Suppressor macrophage treated with lipopolysaccharide for 1 hour (primary cell): ENCODE measurements around the gene DYDC1.
A peak's percentile ranks its signal among the peaks of the same experiment; 100 is the strongest.
"Not testable (repeated sequence)": the region's sequence is repeated elsewhere in the genome, so short reads cannot be mapped to it uniquely, and the experiment has no call there.

Experiments
- DNase-seq, 3 donors: peaks; one replicate each; pipeline ENCODE4 v3.0.0-alpha.2; 2020 to 2022

Gene DYDC1

GRCh38 chr10:80333983-80334382 lies 22.6 kb downstream of the DYDC1 start:
- no peak for DNase-seq

- DNase-seq: no peak
These were observed 31.6 kb downstream of the DYDC1 start for GRCh38 chr10:80324891-80325364.

DNA sequence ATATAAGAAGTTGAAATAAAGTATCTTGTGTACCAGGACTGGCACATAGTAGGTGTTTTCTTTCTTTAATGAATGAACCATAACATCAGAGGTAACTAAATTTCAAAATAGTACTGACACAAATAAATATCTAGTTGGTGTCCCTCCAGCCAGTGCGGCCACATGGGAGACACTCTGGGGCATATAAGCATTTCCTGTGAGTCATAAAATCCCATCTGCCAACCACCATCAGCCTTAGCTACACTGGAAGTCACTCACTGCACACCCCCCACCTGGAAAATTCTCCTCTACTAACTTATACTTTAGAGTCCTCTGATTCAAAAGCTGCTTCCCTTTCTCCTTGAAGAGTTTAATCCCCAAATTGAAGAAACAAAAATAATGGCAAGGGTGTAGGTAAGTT lies 32.5 kb downstream of the DYDC1 start:
- peak in 1 of 3 donors; percentile 12 for DNase-seq

DNA sequence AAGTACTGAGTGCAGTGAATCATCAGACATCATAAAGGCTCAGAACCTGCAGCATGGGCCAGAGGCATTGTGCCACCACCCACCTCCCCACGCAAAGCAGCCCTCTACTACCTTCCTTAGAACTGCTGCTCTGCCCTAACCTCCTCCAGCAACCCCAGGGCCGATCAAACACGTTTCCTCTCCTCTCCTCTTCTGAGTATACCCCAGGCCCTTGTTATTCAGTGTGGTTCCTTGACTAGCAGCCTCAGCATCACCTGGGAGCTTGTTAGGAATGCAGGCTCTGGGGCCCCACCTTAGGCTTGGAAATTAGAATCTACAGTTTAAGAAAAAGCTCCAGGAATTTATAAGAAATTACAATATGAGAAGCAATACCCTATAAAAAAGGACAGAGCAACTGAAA lies 33.2 kb downstream of the DYDC1 start:
- DNase-seq: no peak

DNA sequence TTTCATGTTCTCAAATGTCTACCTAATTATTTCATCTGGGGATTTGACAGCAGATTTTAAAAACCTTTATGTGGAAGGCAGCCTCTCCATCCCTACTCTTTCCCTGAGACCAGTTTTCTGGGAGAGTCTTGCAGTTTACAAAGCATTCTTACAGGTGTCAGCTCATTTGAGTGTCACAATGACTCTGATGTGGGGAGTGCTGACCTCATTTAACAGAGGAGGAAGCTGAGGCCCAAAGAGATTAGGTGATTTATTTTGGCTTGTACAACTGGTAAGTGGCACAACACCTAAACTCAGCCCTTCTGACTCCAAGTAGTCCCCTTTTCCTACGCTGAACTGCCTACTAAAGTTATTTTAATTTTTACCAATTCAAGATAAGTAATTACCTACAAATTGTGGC lies 33.8 kb downstream of the DYDC1 start:
- no peak for DNase-seq

DNA sequence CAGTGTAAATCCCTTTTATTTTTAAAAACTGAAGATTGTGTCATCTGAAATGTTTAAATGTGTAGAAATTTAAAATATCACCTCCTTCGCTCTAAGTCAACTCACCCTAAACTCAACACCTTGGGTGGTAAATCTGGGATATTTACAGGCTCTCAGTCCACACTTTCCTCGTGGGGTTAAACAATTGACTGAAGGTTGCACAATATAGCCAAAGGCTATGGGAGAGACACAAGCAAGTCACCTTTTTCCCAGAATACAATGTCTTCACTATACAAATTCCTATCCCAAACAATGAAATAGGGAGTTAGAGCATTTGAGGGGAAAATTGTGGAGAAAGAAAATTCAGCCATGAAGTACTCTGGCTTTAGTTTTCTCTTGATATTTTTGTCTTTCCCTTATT lies 34.4 kb downstream of the DYDC1 start:
- DNase-seq: no peak

DNA sequence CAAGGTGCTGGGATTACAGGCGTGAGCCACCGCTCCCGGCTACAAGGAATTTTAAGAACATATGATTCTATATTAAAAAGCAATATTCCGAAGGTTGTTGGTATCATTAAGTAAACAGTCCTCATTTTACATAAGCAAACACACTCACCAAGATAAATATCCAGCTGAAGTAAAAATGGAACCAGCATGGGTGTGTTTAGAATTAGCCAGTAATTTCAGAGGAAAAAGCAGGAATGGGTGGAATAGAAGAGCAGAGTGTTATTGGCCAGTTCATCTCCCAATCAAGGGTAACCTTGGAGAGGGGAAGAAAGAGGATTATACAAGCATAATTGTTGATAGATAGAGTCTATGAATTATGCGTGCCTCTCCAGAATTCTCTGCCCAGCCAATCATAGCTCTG lies 35.4 kb downstream of the DYDC1 start:
- DNase-seq: no peak

DNA sequence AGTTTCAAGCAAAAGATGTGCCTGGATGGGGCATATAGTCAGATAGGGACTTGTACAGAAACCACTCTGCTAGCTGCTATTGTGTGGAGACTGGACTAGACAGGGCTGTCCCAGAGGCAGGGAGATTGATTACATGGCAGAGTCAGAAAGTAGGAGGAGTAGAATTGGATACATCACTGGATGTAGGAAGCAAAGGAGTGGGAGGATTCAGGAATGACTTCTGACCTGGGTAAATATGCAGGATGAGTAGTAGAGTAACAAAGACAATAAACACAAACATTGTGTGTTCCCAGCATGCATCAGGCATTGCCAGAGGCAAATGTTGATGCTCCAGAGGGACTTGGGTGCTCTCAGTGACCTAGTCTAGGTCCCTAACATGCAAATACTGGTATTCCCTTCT lies 36.2 kb downstream of the DYDC1 start:
- DNase-seq: no peak

GRCh38 chr10:80319725-80320290 lies 36.7 kb downstream of the DYDC1 start:
- DNase-seq: no peak

DNA sequence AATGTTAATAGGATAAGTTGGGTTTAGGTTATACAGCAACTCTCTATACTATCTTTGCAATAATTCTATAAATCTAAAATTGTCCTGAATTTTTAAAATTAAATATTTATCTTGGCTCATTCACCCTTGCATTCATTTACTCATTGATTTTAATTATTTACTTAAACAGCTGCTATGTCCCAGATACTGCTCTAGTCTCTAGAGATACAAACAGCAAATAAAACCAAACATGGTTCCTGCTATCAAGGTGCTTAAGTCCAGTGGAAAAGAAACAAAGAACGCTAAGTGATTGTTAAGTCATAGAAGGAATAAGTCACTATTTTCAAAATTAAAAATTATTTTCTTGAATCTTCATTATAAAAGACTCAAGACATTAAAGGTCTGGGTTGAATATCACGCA lies 37.2 kb downstream of the DYDC1 start:
- DNase-seq: no peak

DNA sequence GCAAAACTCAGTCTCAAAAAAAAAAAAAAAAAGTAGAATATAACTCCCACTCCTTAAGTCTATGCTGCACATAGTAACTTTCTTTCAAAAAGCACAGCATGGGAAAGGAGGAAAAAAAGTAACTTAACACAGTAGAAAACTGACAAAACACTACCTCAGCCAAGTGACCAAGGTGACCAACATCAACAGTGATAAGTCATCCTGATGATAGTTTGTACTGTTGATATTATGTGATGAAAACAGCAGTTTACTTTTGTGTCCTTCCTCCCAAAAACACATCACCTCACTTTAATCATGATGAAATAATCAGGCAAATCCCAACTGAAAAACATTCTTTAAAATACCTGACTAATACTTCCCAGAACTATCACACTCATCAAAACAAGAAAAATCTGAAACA lies 37.8 kb downstream of the DYDC1 start:
- DNase-seq: no peak

DNA sequence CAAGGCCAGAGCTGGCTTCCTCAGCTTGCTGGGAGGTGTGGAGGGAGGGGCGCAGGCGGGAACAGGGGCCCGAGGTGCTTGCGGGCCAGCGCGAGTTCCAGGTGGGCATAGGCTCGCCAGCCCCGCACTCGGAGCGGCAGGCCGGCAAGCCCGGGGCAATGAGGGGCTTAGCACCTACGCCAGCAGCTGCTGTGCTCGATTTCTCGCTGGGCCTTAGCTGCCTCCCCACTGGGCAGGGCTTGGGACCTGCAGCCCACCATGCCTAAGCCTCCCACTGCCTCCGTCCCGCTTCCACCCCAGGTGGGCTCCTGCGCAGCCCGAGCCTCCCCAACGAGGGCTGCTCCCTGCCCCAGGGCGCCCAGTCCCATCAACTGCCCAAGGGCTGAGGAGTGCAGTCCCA lies 41.2 kb downstream of the DYDC1 start:
- DNase-seq: no peak

- DNase-seq: no peak
These were observed 43.0 kb downstream of the DYDC1 start for GRCh38 chr10:80313523-80313922.

DNA sequence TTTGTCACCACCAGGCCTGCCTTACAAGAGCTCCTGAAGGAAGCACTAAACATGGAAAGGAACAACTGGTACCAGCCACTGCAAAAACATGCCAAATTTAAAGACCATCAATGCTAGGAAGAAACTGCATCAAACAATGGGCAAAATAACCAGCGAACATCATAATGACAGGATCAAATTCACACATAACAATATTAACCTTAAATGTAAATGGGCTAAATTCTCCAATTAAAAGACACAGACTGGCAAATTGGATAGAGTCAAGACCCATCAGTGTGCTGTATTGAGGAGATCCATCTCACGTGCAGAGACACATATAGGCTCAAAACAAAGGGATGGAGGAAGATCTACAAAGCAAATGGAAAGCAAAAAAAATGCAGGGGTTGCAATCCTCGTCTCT lies 50.6 kb downstream of the DYDC1 start:
- not testable (repeated sequence) for DNase-seq

- no peak for DNase-seq
These were observed 59.6 kb downstream of the DYDC1 start for GRCh38 chr10:80296942-80297341.

GRCh38 chr10:80292607-80293239 lies 63.8 kb downstream of the DYDC1 start:
- DNase-seq: no peak

GRCh38 chr10:80290474-80291220 lies 65.9 kb downstream of the DYDC1 start:
- no peak for DNase-seq

GRCh38 chr10:80289451-80290287 lies 66.9 kb downstream of the DYDC1 start, which contains the start of gene MAT1A:
MAT1A (minus strand) TSS chr10:80289658; CDS start chr10:80289423, 235 bp downstream.
- DNase-seq: peak in 1 of 3 donors; percentile 10

- DNase-seq: no peak
These were observed 67.7 kb downstream of the DYDC1 start for GRCh38 chr10:80288849-80289248.
